ENCODE data around the gene SLC25A23. TPM values are rescaled to one million over a fixed set of nuclear protein-coding genes. Genes with fewer than 3 reads are reported as not detected.

SLC25A23 gene
- total and polyA plus RNA-seq, 2 of the 8 experiments (the other 6 are each of a cell fraction or from before 2014, with no cell fraction given), result 18.0 to 48.1 TPM

GRCh38 chr19:6503407-6504201 lies 44.0 kb upstream of the SLC25A23 start:
- H4K20me1 ChIP-seq (replicated peaks in 1 of 2; ENCODE audit: control insufficient read depth in 1 of 2, insufficient read depth in 2 of 2, low read length in 2 of 2), result no peaks in the 10 kb centered on the region
- ChIA-PET CTCF (ENCODE audit: partially characterized antibody) (interaction anchor here (0.6 to 4.8 kb wide), 13 partner anchors 8 to 695 kb away, joined by 3 to 30 read pairs (median 3); partner anchors contain the start of gene DENND1C), POLR2A (ENCODE audit: partially characterized antibody) (interaction anchor here (0.7 to 2.2 kb wide), 2 partner anchors 13 to 469 kb away, joined by 4 to 7 read pairs; no protein-coding TSS in a partner anchor)
- no peak overlapping the region for H2BK120ac ChIP-seq (replicated peaks; ENCODE audit: low read depth, low read length)
- no peak overlapping the region for H3K18ac ChIP-seq (ENCODE audit: extremely low read depth, low read length)
- peaks cover 10% of the 10 kb centered on the region for H3K23me2 ChIP-seq (ENCODE audit: low read depth, low read length)
- no peak overlapping the region for H4K5ac ChIP-seq (ENCODE audit: insufficient read length, low read depth, low read length)
- WGBS, 2 experiments (ENCODE audit: extremely low coverage in 1 of 2, insufficient coverage in 1 of 2, insufficient read length in 1 of 2, insufficient replicate concordance in 2 of 2, low coverage in 1 of 2, low lambda C conversion rate in 2 of 2, missing lambda C conversion rate in 1 of 2), result 94% methylated on average over 9 of the region's 9 CpGs; no CpG with 5 or more reads in 1 of the 2 experiments
- H2BK15ac ChIP-seq (ENCODE audit: low read length), result no peak overlapping the region
- no peak overlapping the region for H3K56ac ChIP-seq (replicated peaks; ENCODE audit: insufficient read length, low read depth, low read length)
- H3K9me3 ChIP-seq (ENCODE audit: insufficient read depth in 2 of 2, low read depth in 1 of 2, low read length in 1 of 2), result no peaks in the 10 kb centered on the region
- no peaks in the 10 kb centered on the region for H3K36me3 ChIP-seq (ENCODE audit: control insufficient read depth in 2 of 4, insufficient read depth in 4 of 4, low read length in 3 of 4)
- no peak overlapping the region for H2AFZ ChIP-seq (ENCODE audit: low read length)
- H3K4me2 ChIP-seq (ENCODE audit: insufficient read depth in 1 of 2, low read depth in 2 of 2, low read length in 2 of 2), result no peak overlapping the region; a peak in 1 of 4 replicates
- no peak overlapping the region for H2BK12ac ChIP-seq (ENCODE audit: low read depth, low read length)
- H3K9ac ChIP-seq (replicated peaks in 1 of 4; ENCODE audit: extremely low read depth in 1 of 4, low read depth in 3 of 4, low read length in 3 of 4), result no peak overlapping the region
- peaks cover 0 to 10% (median 7%) of the 10 kb centered on the region in 4 experiments; a peak in 5 of 7 replicates for H3K4me1 ChIP-seq (replicated peaks in 1 of 4; ENCODE audit: control insufficient read depth in 3 of 4, insufficient read depth in 4 of 4, low read length in 3 of 4)
- H2BK20ac ChIP-seq (ENCODE audit: low read length), result no peak overlapping the region
- H3K27ac ChIP-seq (ENCODE audit: low read depth, low read length), result no peak overlapping the region
- H3K4me3 ChIP-seq (ENCODE audit: extremely low read depth in 1 of 4, insufficient read depth in 2 of 4, low read depth in 3 of 4, low read length in 4 of 4), result no peak overlapping the region
- H3K79me2 ChIP-seq (ENCODE audit: control insufficient read depth in 1 of 2, insufficient read depth in 2 of 2, low read length in 2 of 2), result no peaks in the 10 kb centered on the region
- peaks cover 0 to 8% (median 7%) of the 10 kb centered on the region in 4 experiments; a peak in 4 of 7 replicates for H3K27me3 ChIP-seq (replicated peaks in 1 of 4; ENCODE audit: control insufficient read depth in 3 of 4, extremely low read depth in 1 of 4, insufficient read depth in 3 of 4, low read length in 3 of 4)
- no peak overlapping the region for H2AK5ac ChIP-seq (ENCODE audit: low read depth, low read length)
- no peak for DNase-seq (ENCODE audit: low read depth in 1 of 2, low spot score in 2 of 2)
- H3K4ac ChIP-seq (replicated peaks; ENCODE audit: insufficient read length, low read depth, low read length), result no peak overlapping the region
- FAIRE-seq, result no peak
- H3K79me1 ChIP-seq (ENCODE audit: low read depth, low read length), result no peaks in the 10 kb centered on the region
- no peak overlapping the region for H4K91ac ChIP-seq (replicated peaks; ENCODE audit: insufficient read length, low read length)
- no peak overlapping the region for H2BK5ac ChIP-seq (ENCODE audit: low read depth, low read length)
- H3K14ac ChIP-seq (ENCODE audit: insufficient read length), result no peak overlapping the region
- H4K8ac ChIP-seq (ENCODE audit: extremely low read depth, insufficient read depth, low read length), result no peak overlapping the region
- no peak overlapping the region for H3K23ac ChIP-seq (ENCODE audit: insufficient read length)
- TF ChIP-seq ATF2 (IDR thresholded peaks at IDR 0.05; ENCODE audit: low read length) (no peak), EGR1 (IDR thresholded peaks at IDR 0.05; ENCODE audit: borderline replicate concordance, low read depth, low read length) (no peak), CTCF (IDR thresholded peaks at IDR 0.05; ENCODE audit: control extremely low read depth in 1 of 3, insufficient read depth in 1 of 3, low read depth in 1 of 3, low read length in 3 of 3) (no peak), CBX5 (IDR thresholded peaks at IDR 0.05; ENCODE audit: low read depth, low read length) (no peak), TBP (IDR thresholded peaks at IDR 0.05; ENCODE audit: low read depth, low read length) (no peak), SIRT6 (IDR thresholded peaks at IDR 0.05; ENCODE audit: low read length) (no peak), BACH1 (IDR thresholded peaks at IDR 0.05; ENCODE audit: low read length) (no peak), HDAC6 (IDR thresholded peaks at IDR 0.05; ENCODE audit: low read depth, low read length) (no peak)
